PC-9 (cell line): Measurements from ENCODE around the gene PDF.

Source experiments
- CTCF ChIP-seq: fragments of 200-600 bp; sonication (generic); conservative IDR thresholded peaks from 2 replicates; pipeline ENCODE4 v1.6.1; 2017; ENCODE audit warnings: mixed run types, antibody characterized with exemption, mild to moderate bottlenecking, moderate library complexity
- EZH2 ChIP-seq: fragments of 200-600 bp; sonication (generic); IDR thresholded peaks from 2 replicates; pipeline ENCODE4 v1.8.0; 2017; ENCODE audit warnings: antibody characterized with exemption, low read depth

GRCh38 chr16:69313469-69313868 is 16.9 kb downstream of the PDF start:
- TF ChIP-seq EZH2 (no peak), CTCF (no peak)
